ENCODE data around the gene BTBD3. TPM values are rescaled to one million over a fixed set of nuclear protein-coding genes. Genes with fewer than 3 reads are reported as not detected.

Gene BTBD3
- total and polyA plus RNA-seq, 2 donors (not counting 1 experiment from before 2014, with no cell fraction given), result 1.5 to 2.1 TPM

DNA sequence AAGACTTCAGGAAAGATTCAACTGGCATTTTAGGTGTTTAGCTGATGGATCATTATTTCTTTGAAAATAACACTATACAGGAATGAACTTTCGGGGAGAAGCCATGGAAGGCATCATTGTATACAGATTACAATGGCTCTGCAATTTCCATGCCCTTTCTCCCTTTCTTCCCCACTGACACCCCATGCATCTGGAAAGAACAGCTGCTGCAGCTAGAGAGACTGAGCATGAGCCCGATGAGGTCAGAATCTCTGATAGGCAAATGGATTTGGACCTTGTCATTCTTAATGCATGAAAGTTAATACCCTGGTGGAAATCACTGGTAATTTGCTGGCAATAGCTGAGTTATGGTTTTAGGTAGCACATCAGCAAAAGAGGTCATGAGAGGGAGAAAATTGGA is 54.8 kb downstream of the BTBD3 start:
- no peak overlapping the region for H2AFZ ChIP-seq (ENCODE audit: insufficient read depth, low read depth, low read length, poor library complexity, severe bottlenecking)
- H4K20me1 ChIP-seq (ENCODE audit: control insufficient read depth, insufficient read depth, low read length, poor library complexity, severe bottlenecking), result no peaks in the 10 kb centered on the region
- no peaks in the 10 kb centered on the region for H3K36me3 ChIP-seq (replicated peaks in 1 of 2; ENCODE audit: control extremely low read depth in 1 of 2, control insufficient read depth in 1 of 2, extremely low read depth in 1 of 2, insufficient read depth in 2 of 2, low read length in 1 of 2)
- ATAC-seq (ENCODE audit: low read depth) (no peak), DNase-seq (no peak)
- intact Hi-C loops (cut with micrococcal nuclease), result no loop called here
- H3K79me2 ChIP-seq (ENCODE audit: control insufficient read depth, insufficient read depth, low read length), result no peaks in the 10 kb centered on the region
- H3K27ac ChIP-seq (ENCODE audit: low read length in 2 of 2), result no peak overlapping the region
- Mint-ChIP-seq H3K9me3 (ENCODE audit: insufficient read depth) (no peaks in the 10 kb centered on the region), H3K4me1 (no peaks in the 10 kb centered on the region), H3K4me3 (no peak overlapping the region), H3K27ac (no peak overlapping the region), H3K27me3 (no peaks in the 10 kb centered on the region)
- H3K9ac ChIP-seq (ENCODE audit: low read length), result no peak overlapping the region
- no peaks in the 10 kb centered on the region for H3K4me1 ChIP-seq (ENCODE audit: control insufficient read depth in 2 of 2, insufficient read depth in 2 of 2, low read length in 2 of 2)
- ChIA-PET CTCF (no interaction called here), POLR2A (no interaction called here)
- no peaks in the 10 kb centered on the region for H3K27me3 ChIP-seq (replicated peaks in 1 of 4; ENCODE audit: control extremely low read depth in 1 of 4, control insufficient read depth in 3 of 4, insufficient read depth in 4 of 4, low read length in 3 of 4)
- no peak overlapping the region for H3K4me3 ChIP-seq (ENCODE audit: control extremely low read depth in 1 of 5, extremely low read depth in 1 of 5, insufficient read depth in 1 of 5, low read depth in 2 of 5, low read length in 4 of 5)
- WGBS (ENCODE audit: insufficient coverage), result 100% methylated on average over 1 of the region's 2 CpGs
- H3K9me3 ChIP-seq (ENCODE audit: control extremely low read depth in 1 of 3, control insufficient read depth in 2 of 3, insufficient read depth in 1 of 3, low read length in 2 of 3), result peaks cover 0 to 3% (median 2%) of the 10 kb centered on the region in 3 donors
- no peak for TF ChIP-seq EZH2 (IDR thresholded peaks at IDR 0.05; ENCODE audit: borderline replicate concordance, insufficient read depth, low read depth, low read length, poor library complexity, severe bottlenecking)
- TF ChIP-seq, protein P1, sequence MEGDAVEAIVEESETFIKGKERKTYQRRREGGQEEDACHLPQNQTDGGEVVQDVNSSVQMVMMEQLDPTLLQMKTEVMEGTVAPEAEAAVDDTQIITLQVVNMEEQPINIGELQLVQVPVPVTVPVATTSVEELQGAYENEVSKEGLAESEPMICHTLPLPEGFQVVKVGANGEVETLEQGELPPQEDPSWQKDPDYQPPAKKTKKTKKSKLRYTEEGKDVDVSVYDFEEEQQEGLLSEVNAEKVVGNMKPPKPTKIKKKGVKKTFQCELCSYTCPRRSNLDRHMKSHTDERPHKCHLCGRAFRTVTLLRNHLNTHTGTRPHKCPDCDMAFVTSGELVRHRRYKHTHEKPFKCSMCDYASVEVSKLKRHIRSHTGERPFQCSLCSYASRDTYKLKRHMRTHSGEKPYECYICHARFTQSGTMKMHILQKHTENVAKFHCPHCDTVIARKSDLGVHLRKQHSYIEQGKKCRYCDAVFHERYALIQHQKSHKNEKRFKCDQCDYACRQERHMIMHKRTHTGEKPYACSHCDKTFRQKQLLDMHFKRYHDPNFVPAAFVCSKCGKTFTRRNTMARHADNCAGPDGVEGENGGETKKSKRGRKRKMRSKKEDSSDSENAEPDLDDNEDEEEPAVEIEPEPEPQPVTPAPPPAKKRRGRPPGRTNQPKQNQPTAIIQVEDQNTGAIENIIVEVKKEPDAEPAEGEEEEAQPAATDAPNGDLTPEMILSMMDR (IDR thresholded peaks at IDR 0.05), result no peak
- no peak overlapping the region for H3K4me2 ChIP-seq (replicated peaks; ENCODE audit: low read depth, low read length, poor library complexity, severe bottlenecking)
